Endothelial cell of umbilical vein (primary cell): ENCODE data around the gene IQCC. TPM values are rescaled to one million over a fixed set of nuclear protein-coding genes. Genes with fewer than 3 reads are reported as not detected.

Experiments used
- BruUV-seq: library from RNA; stranded (reverse); fragments of 400-500 nt; replicated peaks from 2 replicates; lab custom pipeline; 2021; lab: Mats Ljungman, UMichigan
- CTCF ChIA-PET: fragments of 300-600, 350-600 bp; sonication (Branson Sonifier 250); formaldehyde crosslinking; loops from one replicate; lab custom pipeline; 2021; ENCODE audit warnings: antibody characterized with exemption, inconsistent platforms; lab: Charles Lee
- POLR2A ChIA-PET: fragments of 300-600, 350-600 bp; sonication (Branson Sonifier 250); formaldehyde crosslinking; loops from one replicate; lab custom pipeline; 2021; ENCODE audit warnings: antibody characterized with exemption, inconsistent platforms; lab: Charles Lee
- DNase-seq: peaks from one replicate; pipeline ENCODE4 v3.0.0-alpha.2; 2011; ENCODE audit warnings: low read depth, low spot score
- FAIRE-seq: peaks from 2 replicates; lab custom pipeline; 2011; peaks lifted over from hg19 to GRCh38; lab: Jason Lieb, UNC
- H2AFZ ChIP-seq: 2 replicates; pipeline ENCODE4 v1.6.0; 2012; ENCODE audit warnings: low read depth, low read length, control low read depth, inconsistent platforms
- H3K27ac ChIP-seq: 2 replicates; pipeline ENCODE4 v1.5.1; 2011; ENCODE audit warnings: low read depth, mild to moderate bottlenecking, control low read depth, low read length, moderate library complexity; ENCODE audit not compliant: insufficient read depth
- H3K27me3 ChIP-seq, 2 experiments: 2 replicates each; pipeline versions ENCODE4 v1.6.0 to v1.6.1; 2011; ENCODE audit warnings: low read length in 2 of 2, mixed read lengths in 1 of 2; ENCODE audit not compliant: control insufficient read depth in 2 of 2, insufficient read depth in 2 of 2
- H3K36me3 ChIP-seq, 2 experiments: 2 replicates in 1 of 2; 3 replicates in 1 of 2; pipeline ENCODE4 v1.5.1; 2011; ENCODE audit warnings: low read length in 2 of 2, mild to moderate bottlenecking in 1 of 2, moderate library complexity in 1 of 2; ENCODE audit not compliant: control insufficient read depth in 2 of 2, insufficient read depth in 2 of 2; ENCODE audit errors: extremely low read depth in 1 of 2
- H3K4me1 ChIP-seq: 3 replicates; pipeline ENCODE4 v1.5.1; 2011; ENCODE audit warnings: mild to moderate bottlenecking, low read length; ENCODE audit not compliant: control insufficient read depth, insufficient read depth; ENCODE audit errors: extremely low read depth
- H3K4me2 ChIP-seq: 2 replicates; pipeline ENCODE4 v1.6.1; 2011; ENCODE audit warnings: low read length, control low read depth, mixed read lengths; ENCODE audit not compliant: insufficient read depth
- H3K4me3 ChIP-seq, 3 experiments: fragments of 200-600 bp in 1 of 3; sonication (generic), shearing (Covaris generic) in 1 of 3; replicated peaks in 1 of 3; 2 replicates each; pipeline ENCODE4 v1.5.1; 2011 to 2016; ENCODE audit warnings: control low read depth in 3 of 3, low read length in 3 of 3, mild to moderate bottlenecking in 2 of 3, inconsistent platforms in 1 of 3, low read depth in 1 of 3, moderate library complexity in 1 of 3; ENCODE audit not compliant: insufficient read depth in 1 of 3
- H3K79me2 ChIP-seq: 2 replicates; pipeline ENCODE4 v1.6.0; 2012; ENCODE audit warnings: low read length, inconsistent platforms; ENCODE audit not compliant: control insufficient read depth, insufficient read depth
- H3K9ac ChIP-seq: replicated peaks from 2 replicates; pipeline ENCODE3; 2011; ENCODE audit warnings: low read length, control low read depth; ENCODE audit not compliant: insufficient read depth; ENCODE audit errors: extremely low read depth
- H3K9me1 ChIP-seq: replicated peaks from 3 replicates; pipeline ENCODE4 v1.6.0; 2011; ENCODE audit warnings: mild to moderate bottlenecking, low read length; ENCODE audit not compliant: control insufficient read depth, insufficient read depth; ENCODE audit errors: extremely low read depth
- H3K9me3 ChIP-seq: replicated peaks from 2 replicates; pipeline ENCODE4 v1.5.1; 2012; ENCODE audit warnings: low read length, inconsistent platforms; ENCODE audit not compliant: control insufficient read depth, insufficient read depth
- H4K20me1 ChIP-seq: replicated peaks from 2 replicates; pipeline ENCODE3; 2011; ENCODE audit warnings: mild to moderate bottlenecking, low read length; ENCODE audit not compliant: control insufficient read depth, insufficient read depth; ENCODE audit errors: extremely low read depth
- EZH2 ChIP-seq: IDR thresholded peaks from 2 replicates; pipeline ENCODE4 v1.6.1; 2012; ENCODE audit warnings: borderline replicate concordance, low read depth, mild to moderate bottlenecking, moderate library complexity, low read length, inconsistent platforms; ENCODE audit not compliant: severe bottlenecking
- FOS ChIP-seq: IDR thresholded peaks from 2 replicates; pipeline ENCODE4 v1.6.1; 2011; ENCODE audit warnings: mild to moderate bottlenecking, low read length, moderate library complexity, borderline replicate concordance; ENCODE audit not compliant: insufficient read depth
- GATA2 ChIP-seq: IDR thresholded peaks from 2 replicates; pipeline ENCODE4 v1.7.0; 2011; ENCODE audit warnings: low read depth, mild to moderate bottlenecking, moderate library complexity, mixed read lengths, low read length; ENCODE audit not compliant: insufficient read length, insufficient read depth
- JUN ChIP-seq: IDR thresholded peaks from 2 replicates; pipeline ENCODE4 v1.6.1; 2011; ENCODE audit warnings: borderline replicate concordance, low read depth; ENCODE audit not compliant: insufficient read length, insufficient read depth
- MYC ChIP-seq: IDR thresholded peaks from one replicate; pipeline ENCODE4 v1.6.1; 2011; ENCODE audit warnings: mild to moderate bottlenecking, low read depth, low read length
- POLR2A ChIP-seq: IDR thresholded peaks from 2 replicates; pipeline ENCODE4 v1.6.1; 2012; ENCODE audit warnings: low read depth, mild to moderate bottlenecking, control low read depth, low read length
- POLR2AphosphoS5 ChIP-seq: IDR thresholded peaks from 2 replicates; pipeline ENCODE4 v1.6.1; 2012; ENCODE audit warnings: low read depth, mild to moderate bottlenecking, control low read depth, low read length, moderate library complexity; ENCODE audit not compliant: insufficient read depth
- dilution Hi-C: fragments of 300-500 bp; cut with MboI; formaldehyde crosslinking; loops from one replicate; pipeline ENCODE4 v1.15.0; 2019; ENCODE audit warnings: low sequenced_read_pairs; ENCODE audit not compliant: extremely low pct_ligation_motif_present
- intact Hi-C: fragments of 100-400 bp; cut with micrococcal nuclease; formaldehyde crosslinking; loops from one replicate; pipeline ENCODE4 v1.10.0; 2022
- polyA plus RNA-seq, 4 experiments: library from polyadenylated mRNA; depleted of rRNA in 3 of 4; stranded (reverse) in 3 of 4; unstranded in 1 of 4; fragments of >200 nt; gene quantifications; 2 replicates each; pipeline versions ENCODE4 v1.2.1 to v1.2.3, GENCODE V29; 2011 to 2012; ENCODE audit warnings: missing spikeins in 1 of 4
- total RNA-seq: library from RNA; stranded (reverse); gene quantifications from 2 replicates; pipeline ENCODE4 v1.2.3, GENCODE V29; 2021
- TF ChIP-seq, protein P1 (sequence below): IDR thresholded peaks from 2 replicates; pipeline ENCODE4 v1.6.1; 2011; ENCODE audit not compliant: insufficient read depth, insufficient read length
- TF ChIP-seq, protein P2 (sequence below), 2 donors: IDR thresholded peaks; 1 replicate in 1 of 2; 2 replicates in 1 of 2; pipeline ENCODE4 v1.5.1; 2011; ENCODE audit warnings: low read length in 2 of 2, mild to moderate bottlenecking in 2 of 2, moderate library complexity in 2 of 2, control low read depth in 1 of 2, inconsistent platforms in 1 of 2, low read depth in 1 of 2; ENCODE audit not compliant: insufficient read depth in 1 of 2; ENCODE audit errors: extremely low read depth in 1 of 2

IQCC gene
- total and polyA plus RNA-seq, 2 donors (not counting 3 experiments of a cell fraction or from before 2014, with no cell fraction given) = 1.1 to 1.8 TPM

DNA sequence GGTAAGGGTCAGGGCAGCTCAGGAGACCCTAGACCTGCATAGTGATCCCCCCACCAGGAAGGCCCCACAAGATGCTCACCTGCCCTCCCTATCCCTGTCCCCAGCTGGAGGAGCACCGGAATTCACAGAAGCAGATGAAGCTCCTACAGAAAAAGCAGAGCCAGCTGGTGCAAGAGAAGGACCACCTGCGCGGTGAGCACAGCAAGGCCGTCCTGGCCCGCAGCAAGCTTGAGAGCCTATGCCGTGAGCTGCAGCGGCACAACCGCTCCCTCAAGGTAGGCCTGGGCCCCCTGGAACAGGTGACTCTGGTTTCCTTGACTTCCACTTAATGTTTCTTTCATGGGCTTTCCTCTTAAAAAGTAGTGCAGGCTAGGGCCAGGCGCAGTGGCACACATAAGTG lies 17.6 kb upstream of the IQCC start:
- peaks cover 37% of the 10 kb centered on the region for H3K79me2 ChIP-seq
- no TSS peak for BruUV-seq
- DNase-seq = no peak

More for the DNA sequence above, 17.6 kb upstream of the IQCC start:
- H3K9ac ChIP-seq = no peak overlapping the region
- POLR2A ChIA-PET = no interaction called here
- H3K9me1 ChIP-seq = no peaks in the 10 kb centered on the region
- no peaks in the 10 kb centered on the region for H3K27me3 ChIP-seq
- no peak for TF ChIP-seq EZH2
- TF ChIP-seq, protein P1, sequence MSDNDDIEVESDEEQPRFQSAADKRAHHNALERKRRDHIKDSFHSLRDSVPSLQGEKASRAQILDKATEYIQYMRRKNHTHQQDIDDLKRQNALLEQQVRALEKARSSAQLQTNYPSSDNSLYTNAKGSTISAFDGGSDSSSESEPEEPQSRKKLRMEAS = no peak
- no peak for TF ChIP-seq MYC
- no peak for TF ChIP-seq POLR2A
- TF ChIP-seq GATA2 = no peak
- TF ChIP-seq, protein P2, sequence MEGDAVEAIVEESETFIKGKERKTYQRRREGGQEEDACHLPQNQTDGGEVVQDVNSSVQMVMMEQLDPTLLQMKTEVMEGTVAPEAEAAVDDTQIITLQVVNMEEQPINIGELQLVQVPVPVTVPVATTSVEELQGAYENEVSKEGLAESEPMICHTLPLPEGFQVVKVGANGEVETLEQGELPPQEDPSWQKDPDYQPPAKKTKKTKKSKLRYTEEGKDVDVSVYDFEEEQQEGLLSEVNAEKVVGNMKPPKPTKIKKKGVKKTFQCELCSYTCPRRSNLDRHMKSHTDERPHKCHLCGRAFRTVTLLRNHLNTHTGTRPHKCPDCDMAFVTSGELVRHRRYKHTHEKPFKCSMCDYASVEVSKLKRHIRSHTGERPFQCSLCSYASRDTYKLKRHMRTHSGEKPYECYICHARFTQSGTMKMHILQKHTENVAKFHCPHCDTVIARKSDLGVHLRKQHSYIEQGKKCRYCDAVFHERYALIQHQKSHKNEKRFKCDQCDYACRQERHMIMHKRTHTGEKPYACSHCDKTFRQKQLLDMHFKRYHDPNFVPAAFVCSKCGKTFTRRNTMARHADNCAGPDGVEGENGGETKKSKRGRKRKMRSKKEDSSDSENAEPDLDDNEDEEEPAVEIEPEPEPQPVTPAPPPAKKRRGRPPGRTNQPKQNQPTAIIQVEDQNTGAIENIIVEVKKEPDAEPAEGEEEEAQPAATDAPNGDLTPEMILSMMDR (IDR thresholded peaks at IDR 0.05; ENCODE audit: extremely low read depth in 1 of 2, insufficient read depth in 1 of 2, low read depth in 1 of 2, low read length in 2 of 2) = no peak
- no peak for TF ChIP-seq JUN
- no peak for TF ChIP-seq POLR2AphosphoS5
- TF ChIP-seq FOS = no peak
- no peaks in the 10 kb centered on the region for H4K20me1 ChIP-seq
- no peaks in the 10 kb centered on the region for H3K9me3 ChIP-seq
- no peak for FAIRE-seq
- H3K27ac ChIP-seq = no peak overlapping the region
- no peak overlapping the region for H3K4me3 ChIP-seq
- peaks cover 33 to 48% of the 10 kb centered on the region in 2 experiments for H3K36me3 ChIP-seq
- intact Hi-C loops = no loop called here
- no peaks in the 10 kb centered on the region for H3K4me1 ChIP-seq
- no peak overlapping the region for H3K4me2 ChIP-seq
- dilution Hi-C loops = no loop called here
- CTCF ChIA-PET = no interaction called here
- H2AFZ ChIP-seq = no peak overlapping the region
